ENCODE measurements around the gene ABCG5.

The ABCG5 gene

GRCh38 chr2:43803113-43803512, 35.5 kb downstream of the ABCG5 start:
- no peak overlapping the region for H3K23ac ChIP-seq (ENCODE audit: low read length)
- no peak overlapping the region for H3K4me2 ChIP-seq (ENCODE audit: low read length)
- H3K27ac ChIP-seq (ENCODE audit: low read depth, low read length) = no peak overlapping the region
- H3K79me2 ChIP-seq (ENCODE audit: control insufficient read depth, insufficient read depth, low read length, poor library complexity) = no peaks in the 10 kb centered on the region
- DNase-seq = no peak
- no peak overlapping the region for H2BK5ac ChIP-seq (ENCODE audit: low read depth, low read length, poor library complexity)
- no peak overlapping the region for H2BK12ac ChIP-seq (ENCODE audit: low read length)
- no peak overlapping the region for H4K91ac ChIP-seq (ENCODE audit: low read depth, low read length)
- no peak overlapping the region for H2AK5ac ChIP-seq (ENCODE audit: low read length)
- H2BK120ac ChIP-seq (ENCODE audit: insufficient read depth, low read length, poor library complexity) = no peak overlapping the region
- no peak overlapping the region for H3K4ac ChIP-seq (ENCODE audit: low read depth, low read length)
- H4K12ac ChIP-seq (ENCODE audit: low read depth, low read length) = no peak overlapping the region
- H2AFZ ChIP-seq (ENCODE audit: insufficient read depth, low read length, poor library complexity) = no peak overlapping the region
- H3K9me3 ChIP-seq (ENCODE audit: insufficient read depth, low read depth, low read length) = no peaks in the 10 kb centered on the region
- H3K4me3 ChIP-seq (ENCODE audit: low read depth, low read length) = no peak overlapping the region
- H3K79me1 ChIP-seq (ENCODE audit: low read length) = no peaks in the 10 kb centered on the region
- H3K14ac ChIP-seq (ENCODE audit: low read length) = no peak overlapping the region
- H3K27me3 ChIP-seq (ENCODE audit: insufficient read depth, low read length) = no peaks in the 10 kb centered on the region
- H3K36me3 ChIP-seq (ENCODE audit: control insufficient read depth in 1 of 2, insufficient read depth in 2 of 2, low read length in 2 of 2) = no peaks in the 10 kb centered on the region
- no peak overlapping the region for H3K18ac ChIP-seq (ENCODE audit: low read length)
- WGBS (ENCODE audit: extremely low coverage, insufficient coverage, insufficient read length) = no CpG with 5 or more reads among the region's 1 CpG
- no peak overlapping the region for H4K8ac ChIP-seq (ENCODE audit: low read depth, low read length)
- no peaks in the 10 kb centered on the region for H3K4me1 ChIP-seq (ENCODE audit: control insufficient read depth in 1 of 2, insufficient read depth in 2 of 2, low read length in 2 of 2)
- H3K9ac ChIP-seq (ENCODE audit: low read length) = no peak overlapping the region

DNA sequence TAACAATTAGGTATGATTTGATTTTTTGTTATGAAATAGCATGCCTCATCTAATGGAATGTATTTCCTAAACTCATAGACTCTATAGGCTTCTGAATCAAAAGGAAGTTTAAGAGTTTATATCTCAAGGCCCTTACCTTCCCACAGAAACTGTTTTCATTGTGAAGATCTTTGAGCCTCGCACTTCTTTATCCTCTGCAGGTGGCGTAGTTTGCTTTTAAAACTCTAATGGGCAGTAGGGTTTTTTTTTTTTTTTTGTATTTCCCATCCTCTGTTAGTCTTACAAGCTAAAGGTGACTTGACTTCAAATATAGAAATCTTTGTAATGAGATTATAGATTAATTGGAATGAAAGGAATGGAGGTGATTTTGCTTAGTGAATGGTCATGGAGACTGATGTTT, 36.5 kb downstream of the ABCG5 start:
- no peaks in the 10 kb centered on the region for H3K27me3 ChIP-seq (ENCODE audit: insufficient read depth, low read length)
- H2BK120ac ChIP-seq (ENCODE audit: insufficient read depth, low read length, poor library complexity) = no peak overlapping the region
- H3K4ac ChIP-seq (ENCODE audit: low read depth, low read length) = no peak overlapping the region
- H3K18ac ChIP-seq (ENCODE audit: low read length) = no peak overlapping the region
- no peak overlapping the region for H3K23ac ChIP-seq (ENCODE audit: low read length)
- no peak overlapping the region for H2AK5ac ChIP-seq (ENCODE audit: low read length)
- WGBS (ENCODE audit: extremely low coverage, insufficient coverage, insufficient read length) = no CpG with 5 or more reads among the region's 2 CpGs
- no peaks in the 10 kb centered on the region for H3K4me1 ChIP-seq (ENCODE audit: control insufficient read depth in 1 of 2, insufficient read depth in 2 of 2, low read length in 2 of 2)
- H4K8ac ChIP-seq (ENCODE audit: low read depth, low read length) = no peak overlapping the region
- H3K4me3 ChIP-seq (ENCODE audit: low read depth, low read length) = no peak overlapping the region
- no peaks in the 10 kb centered on the region for H3K9me3 ChIP-seq (ENCODE audit: insufficient read depth, low read depth, low read length)
- H4K12ac ChIP-seq (ENCODE audit: low read depth, low read length) = no peak overlapping the region
- no peak overlapping the region for H3K9ac ChIP-seq (ENCODE audit: low read length)
- no peak overlapping the region for H3K4me2 ChIP-seq (ENCODE audit: low read length)
- H3K79me1 ChIP-seq (ENCODE audit: low read length) = no peaks in the 10 kb centered on the region
- H3K14ac ChIP-seq (ENCODE audit: low read length) = no peak overlapping the region
- H3K79me2 ChIP-seq (ENCODE audit: control insufficient read depth, insufficient read depth, low read length, poor library complexity) = no peaks in the 10 kb centered on the region
- H2BK5ac ChIP-seq (ENCODE audit: low read depth, low read length, poor library complexity) = no peak overlapping the region
- no peak overlapping the region for H2AFZ ChIP-seq (ENCODE audit: insufficient read depth, low read length, poor library complexity)
- H2BK12ac ChIP-seq (ENCODE audit: low read length) = no peak overlapping the region
- H3K36me3 ChIP-seq (ENCODE audit: control insufficient read depth in 1 of 2, insufficient read depth in 2 of 2, low read length in 2 of 2) = no peaks in the 10 kb centered on the region
- H4K91ac ChIP-seq (ENCODE audit: low read depth, low read length) = no peak overlapping the region
- H3K27ac ChIP-seq (ENCODE audit: low read depth, low read length) = no peak overlapping the region
- DNase-seq = no peak

GRCh38 chr2:43800894-43801293, 37.7 kb downstream of the ABCG5 start:
- Histone ChIP-seq H3K79me2 (ENCODE audit: control insufficient read depth, insufficient read depth, low read length, poor library complexity) (no peaks in the 10 kb centered on the region), H3K4me1 (ENCODE audit: control insufficient read depth in 1 of 2, insufficient read depth in 2 of 2, low read length in 2 of 2) (no peaks in the 10 kb centered on the region), H3K27ac (ENCODE audit: low read depth, low read length) (no peak overlapping the region), H3K4me3 (ENCODE audit: low read depth, low read length) (no peak overlapping the region), H3K4ac (ENCODE audit: low read depth, low read length) (no peak overlapping the region), H2BK12ac (ENCODE audit: low read length) (no peak overlapping the region), H2AFZ (ENCODE audit: insufficient read depth, low read length, poor library complexity) (no peak overlapping the region), H3K4me2 (ENCODE audit: low read length) (no peak overlapping the region), H4K8ac (ENCODE audit: low read depth, low read length) (no peak overlapping the region), H3K36me3 (ENCODE audit: control insufficient read depth in 1 of 2, insufficient read depth in 2 of 2, low read length in 2 of 2) (no peaks in the 10 kb centered on the region), H4K91ac (ENCODE audit: low read depth, low read length) (no peak overlapping the region), H3K14ac (ENCODE audit: low read length) (no peak overlapping the region), H2AK5ac (ENCODE audit: low read length) (no peak overlapping the region), H3K23ac (ENCODE audit: low read length) (no peak overlapping the region), H2BK120ac (ENCODE audit: insufficient read depth, low read length, poor library complexity) (no peak overlapping the region), H3K9me3 (ENCODE audit: insufficient read depth, low read depth, low read length) (no peaks in the 10 kb centered on the region), H4K12ac (ENCODE audit: low read depth, low read length) (no peak overlapping the region), H3K27me3 (ENCODE audit: insufficient read depth, low read length) (no peaks in the 10 kb centered on the region), H3K9ac (ENCODE audit: low read length) (no peak overlapping the region), H3K79me1 (ENCODE audit: low read length) (no peaks in the 10 kb centered on the region), H3K18ac (ENCODE audit: low read length) (no peak overlapping the region), H2BK5ac (ENCODE audit: low read depth, low read length, poor library complexity) (no peak overlapping the region)
- DNase-seq = no peak

GRCh38 chr2:43798300-43798699, 40.3 kb downstream of the ABCG5 start:
- no peak overlapping the region for H3K23ac ChIP-seq (ENCODE audit: low read length)
- no peaks in the 10 kb centered on the region for H3K27me3 ChIP-seq (ENCODE audit: insufficient read depth, low read length)
- H2AK5ac ChIP-seq (ENCODE audit: low read length) = no peak overlapping the region
- no peak overlapping the region for H3K4me3 ChIP-seq (ENCODE audit: low read depth, low read length)
- H2BK120ac ChIP-seq (ENCODE audit: insufficient read depth, low read length, poor library complexity) = no peak overlapping the region
- H4K91ac ChIP-seq (ENCODE audit: low read depth, low read length) = no peak overlapping the region
- WGBS (ENCODE audit: extremely low coverage, insufficient coverage, insufficient read length) = no CpG with 5 or more reads among the region's 4 CpGs
- H3K9ac ChIP-seq (ENCODE audit: low read length) = no peak overlapping the region
- no peak overlapping the region for H3K14ac ChIP-seq (ENCODE audit: low read length)
- H2BK5ac ChIP-seq (ENCODE audit: low read depth, low read length, poor library complexity) = no peak overlapping the region
- H3K36me3 ChIP-seq (ENCODE audit: control insufficient read depth in 1 of 2, insufficient read depth in 2 of 2, low read length in 2 of 2) = no peaks in the 10 kb centered on the region
- H3K79me1 ChIP-seq (ENCODE audit: low read length) = no peaks in the 10 kb centered on the region
- H3K18ac ChIP-seq (ENCODE audit: low read length) = no peak overlapping the region
- DNase-seq = peak in 1 of 2 donors; percentile 5
- H3K4me1 ChIP-seq (ENCODE audit: control insufficient read depth in 1 of 2, insufficient read depth in 2 of 2, low read length in 2 of 2) = no peaks in the 10 kb centered on the region
- H3K79me2 ChIP-seq (ENCODE audit: control insufficient read depth, insufficient read depth, low read length, poor library complexity) = no peaks in the 10 kb centered on the region
- no peak overlapping the region for H2AFZ ChIP-seq (ENCODE audit: insufficient read depth, low read length, poor library complexity)
- no peak overlapping the region for H2BK12ac ChIP-seq (ENCODE audit: low read length)
- H4K12ac ChIP-seq (ENCODE audit: low read depth, low read length) = no peak overlapping the region
- no peak overlapping the region for H4K8ac ChIP-seq (ENCODE audit: low read depth, low read length)
- no peak overlapping the region for H3K27ac ChIP-seq (ENCODE audit: low read depth, low read length)
- no peak overlapping the region for H3K4ac ChIP-seq (ENCODE audit: low read depth, low read length)
- H3K4me2 ChIP-seq (ENCODE audit: low read length) = no peak overlapping the region
- no peaks in the 10 kb centered on the region for H3K9me3 ChIP-seq (ENCODE audit: insufficient read depth, low read depth, low read length)
